Transverse colon (tissue), 4 donors: ENCODE data around the gene SCARB2. TPM values are rescaled to one million over a fixed set of nuclear protein-coding genes. Genes with fewer than 3 reads are reported as not detected.

Source experiments
- DNase-seq: peaks from one replicate; pipeline ENCODE4 v3.0.0-alpha.2; 2019
- H3K27ac ChIP-seq, 4 donors: fragments of 200-600 bp; sonication (generic); 2 replicates each; pipeline ENCODE4 v1.5.1; 2016 to 2018; ENCODE audit warnings: inconsistent platforms in 4 of 4
- H3K27me3 ChIP-seq: fragments of 200-600 bp; sonication (generic); 2 replicates; pipeline ENCODE4 v1.5.1; 2017; ENCODE audit warnings: inconsistent platforms
- H3K36me3 ChIP-seq, 4 donors: fragments of 200-600 bp; sonication (generic); 2 replicates each; pipeline ENCODE4 v1.5.1; 2017 to 2019; ENCODE audit warnings: inconsistent platforms in 4 of 4
- H3K4me1 ChIP-seq, 4 donors: fragments of 200-600 bp; sonication (generic); 2 replicates each; pipeline ENCODE4 v1.5.1; 2017 to 2020; ENCODE audit warnings: inconsistent platforms in 4 of 4
- H3K4me3 ChIP-seq, 4 donors: fragments of 200-600 bp; sonication (generic); 1 replicate in 1 of 4; 2 replicates in 3 of 4; pipeline versions ENCODE4 v1.5.1 to v1.6.1; 2017 to 2019; ENCODE audit warnings: inconsistent platforms in 4 of 4
- H3K9me3 ChIP-seq, 2 donors: fragments of 200-600 bp; sonication (generic); 2 replicates each; pipeline ENCODE4 v1.5.1; 2017 to 2019; ENCODE audit warnings: inconsistent platforms in 2 of 2
- CTCF ChIP-seq, 5 experiments: fragments of 200-600 bp in 3 of 5; fragments of 450-650 bp in 2 of 5; sonication (generic) in 3 of 5; IDR thresholded peaks; 1 replicate in 2 of 5; 2 replicates in 3 of 5; pipeline ENCODE4 v1.5.1; 2016 to 2017; ENCODE audit warnings: antibody characterized with exemption in 5 of 5, inconsistent platforms in 3 of 5, mild to moderate bottlenecking in 2 of 5, moderate library complexity in 1 of 5
- EP300 ChIP-seq: sonication (generic); formaldehyde crosslinking; IDR thresholded peaks from one replicate; pipeline ENCODE4 v1.6.1; 2017; ENCODE audit warnings: antibody characterized with exemption, low read depth
- POLR2A ChIP-seq: fragments of 450-650 bp; IDR thresholded peaks from one replicate; pipeline ENCODE4 v1.6.1; 2016; ENCODE audit warnings: antibody characterized with exemption, mild to moderate bottlenecking, moderate library complexity
- POLR2AphosphoS5 ChIP-seq, 3 donors: sonication (generic); formaldehyde crosslinking; IDR thresholded peaks; one replicate each; pipeline ENCODE4 v1.6.1; 2016; ENCODE audit warnings: antibody characterized with exemption in 3 of 3
- WGBS, 2 donors: methylation state at CpG; one replicate each; pipeline ENCODE4 v1.1.5; 2018; ENCODE audit warnings: low coverage in 1 of 2; 5-methylcytosine and 5-hydroxymethylcytosine counted together
- in situ Hi-C, 4 donors: fragments of 200-750 bp; cut with MboI; loops; one replicate each; pipeline versions ENCODE4 v1.15.0 to v1.15.1; 2017; ENCODE audit warnings: low sequenced_read_pairs in 3 of 4, low pct_ligation_motif_present in 1 of 4, low pct_unique_long_range_greater_than_20kb in 1 of 4
- intact Hi-C: fragments of 100-400 bp; cut with DNase I; formaldehyde crosslinking; loops from one replicate; pipeline ENCODE4 v1.15.1; 2023; ENCODE audit warnings: low total_unique reads
- total RNA-seq, 4 donors: library from RNA; depleted of rRNA; stranded (reverse); fragments of >200 nt; gene quantifications; one replicate each; pipeline ENCODE4 v1.1.0, GENCODE V29; 2016

Gene SCARB2
- 100 to 1,000 TPM; 139 to 210 (median 194) TPM for total RNA-seq

- Histone ChIP-seq H3K9me3 (no peaks in the 10 kb centered on the region), H3K4me1 (peaks cover 38 to 75% (median 59%) of the 10 kb centered on the region in 4 donors), H3K4me3 (peak within 1 kb of the TSS; percentile 68 to 91 (median 71)), H3K27ac (peak within 1 kb of the TSS; percentile 97 to 98 (median 98)), H3K36me3 (no peaks in the 10 kb centered on the region), H3K27me3 (no peaks in the 10 kb centered on the region)
- in situ Hi-C loops: no loop called here
- intact Hi-C loops: no loop called here
- WGBS, 2 donors: 0% methylated on average over 20 of the region's 94 CpGs; no CpG with 5 or more reads in 1 of the 2 donors
- peak; percentile 91 for DNase-seq
- TF ChIP-seq POLR2AphosphoS5 (IDR thresholded peaks at IDR 0.05): peak; percentile 58 to 93 (median 89)
- TF ChIP-seq EP300: no peak
- peak; percentile 76 for TF ChIP-seq POLR2A
- TF ChIP-seq CTCF (IDR thresholded peaks at IDR 0.05): no peak
Observed at GRCh38 chr4:76213415-76214176, at the start of gene SCARB2. TSS of gene SCARB2 (minus strand) at chr4:76213824. CDS start at chr4:76213543, 281 bp downstream.

GRCh38 chr4:76260571-76260970 is 46.9 kb upstream of the SCARB2 start:
- no peak overlapping the region for H3K4me3 ChIP-seq
- intact Hi-C loops (no loop called here), in situ Hi-C loops (no loop called here)
- DNase-seq: no peak
- H3K36me3 ChIP-seq: no peaks in the 10 kb centered on the region
- no peaks in the 10 kb centered on the region for H3K4me1 ChIP-seq
- no peak overlapping the region for H3K27ac ChIP-seq
- H3K9me3 ChIP-seq: no peaks in the 10 kb centered on the region
- TF ChIP-seq POLR2AphosphoS5 (IDR thresholded peaks at IDR 0.05): no peak
- TF ChIP-seq EP300: no peak
- TF ChIP-seq CTCF (IDR thresholded peaks at IDR 0.05): no peak
- TF ChIP-seq POLR2A: no peak
- WGBS, 2 donors: 45 to 80% methylated on average over 1 of the region's 1 CpG
- no peaks in the 10 kb centered on the region for H3K27me3 ChIP-seq

GRCh38 chr4:76257824-76258223 is 44.2 kb upstream of the SCARB2 start:
- no peak for DNase-seq
- no peaks in the 10 kb centered on the region for H3K4me1 ChIP-seq
- WGBS, 2 donors: 81 to 91% methylated on average over 2 to 3 of the region's 3 CpGs
- no peak overlapping the region for H3K27ac ChIP-seq
- TF ChIP-seq EP300: no peak
- no peak for TF ChIP-seq POLR2A
- TF ChIP-seq POLR2AphosphoS5 (IDR thresholded peaks at IDR 0.05): no peak
- no peak for TF ChIP-seq CTCF (IDR thresholded peaks at IDR 0.05)
- H3K9me3 ChIP-seq: no peaks in the 10 kb centered on the region
- H3K4me3 ChIP-seq: no peak overlapping the region
- intact Hi-C loops: no loop called here
- H3K27me3 ChIP-seq: no peaks in the 10 kb centered on the region
- H3K36me3 ChIP-seq: no peaks in the 10 kb centered on the region
- in situ Hi-C loops: no loop called here

GRCh38 chr4:76256968-76257367 is 43.3 kb upstream of the SCARB2 start:
- in situ Hi-C loops: no loop called here
- Histone ChIP-seq H3K9me3 (no peaks in the 10 kb centered on the region), H3K27ac (no peak overlapping the region), H3K4me1 (peaks cover 0 to 2% (median under 1%) of the 10 kb centered on the region in 4 donors), H3K36me3 (no peaks in the 10 kb centered on the region), H3K27me3 (peaks cover 3% of the 10 kb centered on the region), H3K4me3 (no peak overlapping the region)
- no peak for TF ChIP-seq POLR2AphosphoS5 (IDR thresholded peaks at IDR 0.05)
- TF ChIP-seq CTCF (IDR thresholded peaks at IDR 0.05): no peak
- TF ChIP-seq POLR2A: no peak
- no peak for TF ChIP-seq EP300
- 81% methylated on average over 1 of the region's 1 CpG; no CpG with 5 or more reads in 1 of the 2 donors for WGBS, 2 donors
- DNase-seq: no peak
- intact Hi-C loops: no loop called here
